LoVo (cell line): ENCODE measurements around the gene ATP2A3.

ENCODE experiments used
- DNase-seq: peaks from one replicate; pipeline ENCODE4 v3.0.0-alpha.2; 2016; ENCODE audit warnings: low spot score

ATP2A3 gene

GRCh38 chr17:3964203-3965117 lies at the start of gene ATP2A3:
TSS of gene ATP2A3 (minus strand) at chr17:3964437. CDS start at chr17:3964291, 146 bp downstream.
- DNase-seq: no peak

- no peak for DNase-seq
These were observed 46.5 kb upstream of the ATP2A3 start for GRCh38 chr17:4010754-4011153.

- DNase-seq: no peak
These were observed 45.0 kb upstream of the ATP2A3 start for GRCh38 chr17:4009186-4009785.

GRCh38 chr17:4008441-4009185 lies 44.4 kb upstream of the ATP2A3 start:
- DNase-seq: no peak

- no peak for DNase-seq
These were observed 43.8 kb upstream of the ATP2A3 start for GRCh38 chr17:4008082-4008435.

- DNase-seq: no peak
These were observed 43.3 kb upstream of the ATP2A3 start for GRCh38 chr17:4007346-4008081.

- DNase-seq: no peak
These were observed 42.5 kb upstream of the ATP2A3 start for GRCh38 chr17:4006745-4007211.

GRCh38 chr17:4006165-4006589 lies 41.9 kb upstream of the ATP2A3 start:
- no peak for DNase-seq

GRCh38 chr17:4005296-4006164 lies 41.3 kb upstream of the ATP2A3 start:
- DNase-seq: no peak

GRCh38 chr17:4004517-4005295 lies 40.5 kb upstream of the ATP2A3 start:
- DNase-seq: no peak

GRCh38 chr17:4003501-4004421 lies 39.5 kb upstream of the ATP2A3 start:
- DNase-seq: no peak

GRCh38 chr17:4003131-4003500 lies 38.9 kb upstream of the ATP2A3 start:
- no peak for DNase-seq

GRCh38 chr17:4001048-4001590 lies 36.9 kb upstream of the ATP2A3 start:
- no peak for DNase-seq

- no peak for DNase-seq
These were observed 34.2 kb upstream of the ATP2A3 start for GRCh38 chr17:3998436-3998835.

- no peak for DNase-seq
These were observed 30.8 kb upstream of the ATP2A3 start for GRCh38 chr17:3995067-3995466.

GRCh38 chr17:3994221-3994576 lies 30.0 kb upstream of the ATP2A3 start:
- DNase-seq: no peak

- DNase-seq: no peak
These were observed 29.4 kb upstream of the ATP2A3 start for GRCh38 chr17:3993493-3994220.

- no peak for DNase-seq
These were observed 28.1 kb upstream of the ATP2A3 start for GRCh38 chr17:3992370-3992769.
